Measurements from ENCODE around the gene AEBP1. TPM values are rescaled to one million over a fixed set of nuclear protein-coding genes. Genes with fewer than 3 reads are reported as not detected.

Gene AEBP1
- total RNA-seq, 1 experiment from 2014 or later = 0.54 TPM

DNA sequence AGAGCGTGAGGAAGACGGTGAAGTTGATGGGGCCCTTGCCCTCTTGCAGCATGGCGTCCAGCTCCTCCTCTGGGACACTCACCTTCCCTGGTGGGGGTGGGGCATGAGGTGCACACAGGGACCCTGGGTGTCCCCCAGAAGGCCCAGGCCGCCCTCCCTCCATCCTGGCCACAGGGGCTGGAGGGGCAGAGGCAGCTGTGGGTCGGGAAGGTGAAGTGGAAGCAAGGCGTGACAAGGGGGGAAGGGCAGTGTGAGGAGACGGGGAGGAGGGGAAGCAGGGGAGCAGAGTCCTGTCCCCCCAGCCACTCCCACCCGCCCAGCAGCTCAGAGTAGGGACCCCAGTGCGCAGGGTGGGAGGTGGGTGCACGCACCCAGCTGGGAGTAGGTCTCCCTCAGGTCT, 36.2 kb downstream of the AEBP1 start:
- Mint-ChIP-seq H3K27me3 (ENCODE audit: insufficient read depth, unreplicated experiment) (no peaks in the 10 kb centered on the region), H3K9me3 (ENCODE audit: unreplicated experiment) (no peaks in the 10 kb centered on the region), H3K36me3 (ENCODE audit: insufficient read depth, unreplicated experiment) (no peaks in the 10 kb centered on the region), H3K4me3 (ENCODE audit: unreplicated experiment) (no peak overlapping the region), H3K4me1 (ENCODE audit: low read depth, unreplicated experiment) (peaks cover 7% of the 10 kb centered on the region), H3K27ac (ENCODE audit: unreplicated experiment) (no peak overlapping the region)
- Histone ChIP-seq H3K4me3 (ENCODE audit: low read depth, low read length) (no peak overlapping the region), H3K27me3 (replicated peaks; ENCODE audit: control insufficient read depth, insufficient read depth, low read length) (no peaks in the 10 kb centered on the region), H3K36me3 (ENCODE audit: control insufficient read depth, insufficient read depth, low read length) (no peaks in the 10 kb centered on the region), H3K4me1 (peaks cover 7% of the 10 kb centered on the region), H3K9me3 (no peaks in the 10 kb centered on the region)
- no TSS peak for BruUV-seq (replicated peaks)
- TF ChIP-seq, protein P1, sequence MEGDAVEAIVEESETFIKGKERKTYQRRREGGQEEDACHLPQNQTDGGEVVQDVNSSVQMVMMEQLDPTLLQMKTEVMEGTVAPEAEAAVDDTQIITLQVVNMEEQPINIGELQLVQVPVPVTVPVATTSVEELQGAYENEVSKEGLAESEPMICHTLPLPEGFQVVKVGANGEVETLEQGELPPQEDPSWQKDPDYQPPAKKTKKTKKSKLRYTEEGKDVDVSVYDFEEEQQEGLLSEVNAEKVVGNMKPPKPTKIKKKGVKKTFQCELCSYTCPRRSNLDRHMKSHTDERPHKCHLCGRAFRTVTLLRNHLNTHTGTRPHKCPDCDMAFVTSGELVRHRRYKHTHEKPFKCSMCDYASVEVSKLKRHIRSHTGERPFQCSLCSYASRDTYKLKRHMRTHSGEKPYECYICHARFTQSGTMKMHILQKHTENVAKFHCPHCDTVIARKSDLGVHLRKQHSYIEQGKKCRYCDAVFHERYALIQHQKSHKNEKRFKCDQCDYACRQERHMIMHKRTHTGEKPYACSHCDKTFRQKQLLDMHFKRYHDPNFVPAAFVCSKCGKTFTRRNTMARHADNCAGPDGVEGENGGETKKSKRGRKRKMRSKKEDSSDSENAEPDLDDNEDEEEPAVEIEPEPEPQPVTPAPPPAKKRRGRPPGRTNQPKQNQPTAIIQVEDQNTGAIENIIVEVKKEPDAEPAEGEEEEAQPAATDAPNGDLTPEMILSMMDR (IDR thresholded peaks at IDR 0.05; ENCODE audit: insufficient read depth in 1 of 2, low read depth in 1 of 2, low read length in 1 of 2, severe bottlenecking in 1 of 2, unreplicated experiment in 1 of 2) = no peak
- ChIA-PET POLR2A (interaction anchor here (0.6 kb wide), 1 partner anchor 346 kb away, joined by 4 read pairs; no protein-coding TSS in a partner anchor), CTCF (interaction anchor here (1.2 kb wide), 1 partner anchor 9 kb away, joined by 4 read pairs; no protein-coding TSS in a partner anchor)
- DNase-seq = no peak
- intact Hi-C loops (cut with micrococcal nuclease; ENCODE audit: unreplicated experiment) = no loop called here

DNA sequence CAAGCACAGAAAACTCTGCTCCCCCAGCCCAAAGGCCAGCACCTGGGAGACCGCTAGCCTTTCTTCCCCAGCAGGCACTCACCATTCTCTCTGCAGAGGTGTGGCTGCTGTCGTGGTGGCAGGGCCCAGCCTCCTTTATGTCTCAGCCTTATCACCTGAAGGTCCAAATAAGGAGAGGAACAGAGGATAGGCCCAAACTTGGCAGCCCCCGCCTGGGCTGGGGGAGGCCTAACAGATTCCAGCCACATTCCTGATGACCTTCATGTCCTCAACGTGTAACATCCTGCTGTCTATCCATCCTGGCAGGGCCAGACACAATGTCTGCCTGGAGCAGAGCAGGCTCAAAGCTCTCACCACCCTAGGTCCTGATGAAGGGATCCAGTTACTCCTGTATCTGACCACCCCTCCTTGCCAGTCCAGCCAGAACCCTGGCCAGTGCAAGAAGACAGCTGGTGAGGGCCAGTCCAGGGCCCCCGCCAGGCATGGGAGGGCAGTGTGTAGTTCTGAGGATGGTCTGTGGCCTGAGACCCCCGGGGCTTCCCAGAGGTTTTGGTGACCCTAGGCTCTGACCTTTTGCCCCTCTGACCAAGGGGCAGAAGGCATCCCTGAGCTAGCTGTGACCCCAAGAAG, 37.2 kb downstream of the AEBP1 start, which contains the start of gene MYL7:
Gene MYL7, minus strand, starts transcription at position 112 of the 630 bp plus-strand sequence. Its CDS starts 27 bp downstream, at position 85.
- CTCF ChIA-PET = interaction anchor here (1.2 kb wide), 1 partner anchor 10 kb away, joined by 8 read pairs; no protein-coding TSS in a partner anchor
- Histone ChIP-seq H3K27me3 (replicated peaks; ENCODE audit: control insufficient read depth, insufficient read depth, low read length) (no peaks in the 10 kb centered on the region), H3K9me3 (no peaks in the 10 kb centered on the region), H3K4me3 (ENCODE audit: low read depth, low read length) (no peak within 1 kb of the TSS), H3K36me3 (ENCODE audit: control insufficient read depth, insufficient read depth, low read length) (no peaks in the 10 kb centered on the region), H3K4me1 (peaks cover 7% of the 10 kb centered on the region)
- intact Hi-C loops (cut with micrococcal nuclease; ENCODE audit: unreplicated experiment) = no loop called here
- POLR2A ChIA-PET = interaction anchor here (0.6 kb wide), 1 partner anchor 88 kb away, joined by 3 read pairs; no protein-coding TSS in a partner anchor
- H3K27ac Mint-ChIP-seq (ENCODE audit: unreplicated experiment) = peak within 1 kb of the TSS; percentile 60
- peaks cover 7% of the 10 kb centered on the region for H3K4me1 Mint-ChIP-seq (ENCODE audit: low read depth, unreplicated experiment)
- no TSS peak for BruUV-seq (replicated peaks)
- TF ChIP-seq, protein P1 (IDR thresholded peaks at IDR 0.05; ENCODE audit: insufficient read depth in 1 of 2, low read depth in 1 of 2, low read length in 1 of 2, severe bottlenecking in 1 of 2, unreplicated experiment in 1 of 2) = no peak
- no peaks in the 10 kb centered on the region for H3K36me3 Mint-ChIP-seq (ENCODE audit: insufficient read depth, unreplicated experiment)
- H3K9me3 Mint-ChIP-seq (ENCODE audit: unreplicated experiment) = no peaks in the 10 kb centered on the region
- peak within 1 kb of the TSS; percentile 34 for H3K4me3 Mint-ChIP-seq (ENCODE audit: unreplicated experiment)
- H3K27me3 Mint-ChIP-seq (ENCODE audit: insufficient read depth, unreplicated experiment) = no peaks in the 10 kb centered on the region
- DNase-seq = no peak

DNA sequence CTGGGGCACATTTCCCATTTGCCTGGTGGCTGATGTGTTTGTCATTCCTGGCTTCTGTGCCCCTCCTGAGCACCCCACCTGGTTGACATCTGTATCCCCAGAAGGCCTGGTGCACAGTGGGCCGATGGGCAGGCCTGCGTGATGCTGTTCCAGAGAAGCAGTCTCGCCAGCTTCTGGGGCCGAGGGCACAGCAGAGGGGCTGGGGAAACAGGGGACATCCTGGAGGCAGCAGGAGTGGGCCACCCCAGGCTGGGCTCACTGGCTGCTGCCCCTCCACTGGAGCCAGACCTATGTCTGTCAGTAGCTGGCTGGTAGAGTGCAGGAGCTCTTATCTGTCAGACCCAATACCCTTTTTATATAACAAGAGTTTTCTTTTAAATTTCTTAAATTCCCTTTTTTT, 37.9 kb downstream of the AEBP1 start:
- TF ChIP-seq, protein P1 (IDR thresholded peaks at IDR 0.05; ENCODE audit: insufficient read depth in 1 of 2, low read depth in 1 of 2, low read length in 1 of 2, severe bottlenecking in 1 of 2, unreplicated experiment in 1 of 2) = no peak
- intact Hi-C loops (cut with micrococcal nuclease; ENCODE audit: unreplicated experiment) = no loop called here
- no TSS peak for BruUV-seq (replicated peaks)
- ChIA-PET POLR2A (no interaction called here), CTCF (interaction anchor here (1.2 kb wide), 1 partner anchor 11 kb away, joined by 8 read pairs; no protein-coding TSS in a partner anchor)
- Mint-ChIP-seq H3K27me3 (ENCODE audit: insufficient read depth, unreplicated experiment) (no peaks in the 10 kb centered on the region), H3K4me1 (ENCODE audit: low read depth, unreplicated experiment) (peaks cover 7% of the 10 kb centered on the region), H3K9me3 (ENCODE audit: unreplicated experiment) (no peaks in the 10 kb centered on the region), H3K4me3 (ENCODE audit: unreplicated experiment) (no peak overlapping the region), H3K27ac (ENCODE audit: unreplicated experiment) (no peak overlapping the region), H3K36me3 (ENCODE audit: insufficient read depth, unreplicated experiment) (no peaks in the 10 kb centered on the region)
- Histone ChIP-seq H3K9me3 (no peaks in the 10 kb centered on the region), H3K27me3 (replicated peaks; ENCODE audit: control insufficient read depth, insufficient read depth, low read length) (no peaks in the 10 kb centered on the region), H3K4me1 (peaks cover 7% of the 10 kb centered on the region), H3K4me3 (ENCODE audit: low read depth, low read length) (no peak overlapping the region), H3K36me3 (ENCODE audit: control insufficient read depth, insufficient read depth, low read length) (no peaks in the 10 kb centered on the region)
- DNase-seq = no peak

All from Caco-2 (cell line).